HepG2 (cell line): ENCODE results near the gene TBCB. TPM values are rescaled to one million over a fixed set of nuclear protein-coding genes. Genes with fewer than 3 reads are reported as not detected.

Experiments
- ATAC-seq: fragments of 200-7000 bp; cut with Tn5 transposase; 3 replicates; pipeline ENCODE4 v1.9.1; 2020; ENCODE audit warnings: mild to moderate bottlenecking, moderate library complexity
- BruUV-seq: library from RNA; stranded (reverse); fragments of 400-500 nt; replicated peaks from 2 replicates; lab custom pipeline; 2021; lab: Mats Ljungman, UMichigan
- CTCF ChIA-PET: fragments of 300-600 bp; formaldehyde crosslinking; extraction: SDS; loops from one replicate; lab custom pipeline; 2021; ENCODE audit warnings: low total read pairs, inconsistent platforms, low intra/inter-chr PET ratio; lab: Yijun Ruan, JAX
- POLR2A ChIA-PET: fragments of 350-600 bp; sonication (Branson Sonifier 250); formaldehyde crosslinking; loops from one replicate; lab custom pipeline; 2020; ENCODE audit warnings: antibody characterized with exemption, inconsistent platforms; lab: Yijun Ruan, JAX
- DNase-seq: peaks from one replicate; pipeline ENCODE4 v3.0.0-alpha.2; 2015; ENCODE audit warnings: low spot score
- FAIRE-seq: peaks from 3 replicates; lab custom pipeline; 2011; peaks lifted over from hg19 to GRCh38; lab: Jason Lieb, UNC
- H2AFZ ChIP-seq: one replicate; pipeline ENCODE4 v1.6.1; 2011; ENCODE audit warnings: low read length, inconsistent platforms
- H3K27ac ChIP-seq: fragments of 300-600 bp; 3 replicates; pipeline ENCODE4 v1.8.0; 2011; ENCODE audit warnings: mixed run types, mild to moderate bottlenecking, mixed read lengths, low read length, inconsistent platforms; ENCODE audit not compliant: insufficient read depth; ENCODE audit errors: extremely low read length
- H3K27me3 ChIP-seq, 2 experiments: fragments of 200-600 bp in 1 of 2; 2 replicates in 1 of 2; 3 replicates in 1 of 2; pipeline versions ENCODE4 v1.6.0 to v1.8.0; 2011; ENCODE audit warnings: low read length in 2 of 2, mild to moderate bottlenecking in 2 of 2, moderate library complexity in 2 of 2, inconsistent platforms in 1 of 2; ENCODE audit not compliant: insufficient read depth in 2 of 2, control insufficient read depth in 1 of 2
- H3K36me3 ChIP-seq, 2 experiments: fragments of 200-600 bp in 1 of 2; replicated peaks in 1 of 2; 2 replicates in 1 of 2; 3 replicates in 1 of 2; pipeline versions ENCODE4 v1.5.1 to v1.8.0; 2011; ENCODE audit warnings: low read length in 2 of 2, inconsistent platforms in 1 of 2; ENCODE audit not compliant: insufficient read depth in 2 of 2, control insufficient read depth in 1 of 2
- H3K4me1 ChIP-seq: 2 replicates; pipeline ENCODE4 v1.5.1; 2012; ENCODE audit warnings: low read length, inconsistent platforms; ENCODE audit not compliant: insufficient read depth
- H3K4me2 ChIP-seq: 2 replicates; pipeline ENCODE4 v1.6.0; 2011; ENCODE audit warnings: low read depth, low read length, inconsistent platforms
- H3K4me3 ChIP-seq, 3 experiments: fragments of 200-600 bp in 1 of 3; sonication (generic), shearing (Covaris generic) in 1 of 3; replicated peaks in 1 of 3; 2 replicates each; pipeline ENCODE4 v1.5.1; 2011 to 2016; ENCODE audit warnings: low read length in 3 of 3, inconsistent platforms in 2 of 3, low read depth in 2 of 3, mild to moderate bottlenecking in 2 of 3, control low read depth in 1 of 3, mixed read lengths in 1 of 3; ENCODE audit not compliant: insufficient read depth in 1 of 3
- H3K79me2 ChIP-seq: one replicate; pipeline ENCODE4 v1.6.1; 2011; ENCODE audit warnings: low read length, inconsistent platforms; ENCODE audit not compliant: insufficient read depth
- H3K9ac ChIP-seq: 2 replicates; pipeline ENCODE4 v1.6.0; 2011; ENCODE audit warnings: mild to moderate bottlenecking, low read depth, low read length, inconsistent platforms; ENCODE audit not compliant: insufficient read depth
- H3K9me3 ChIP-seq: 2 replicates; pipeline ENCODE4 v1.5.1; 2012; ENCODE audit warnings: mild to moderate bottlenecking, low read length
- H4K20me1 ChIP-seq: 2 replicates; pipeline ENCODE4 v1.6.0; 2011; ENCODE audit warnings: inconsistent platforms, mild to moderate bottlenecking, low read length, moderate library complexity; ENCODE audit not compliant: insufficient read depth
- ATF1 ChIP-seq: IDR thresholded peaks from 2 replicates; pipeline ENCODE4 v1.6.1; 2016; ENCODE audit warnings: mild to moderate bottlenecking, control low read depth
- BORCS8-MEF2B ChIP-seq: sonication (generic); formaldehyde crosslinking; IDR thresholded peaks from 2 replicates; pipeline ENCODE4 v1.8.0; 2022; ENCODE audit warnings: mild to moderate bottlenecking, missing genetic modification reagents
- CHCHD3 ChIP-seq: sonication (generic); formaldehyde crosslinking; IDR thresholded peaks from 2 replicates; pipeline ENCODE4 v1.8.0; 2022; ENCODE audit warnings: mild to moderate bottlenecking, missing genetic modification reagents, moderate library complexity
- EHMT2 ChIP-seq: fragments of 200-600 bp; sonication (generic); IDR thresholded peaks from 2 replicates; pipeline ENCODE4 v1.7.0; 2017; ENCODE audit warnings: antibody characterized with exemption, low read depth, low read length, borderline replicate concordance
- EP300 ChIP-seq, 3 experiments: sonication (generic) in 1 of 3; formaldehyde crosslinking in 1 of 3; IDR thresholded peaks; 2 replicates each; pipeline versions ENCODE4 v1.5.1 to v1.6.1; 2011 to 2020; ENCODE audit warnings: low read depth in 2 of 3, low read length in 2 of 3, borderline replicate concordance in 1 of 3, improper control_type of control experiment in 1 of 3, mild to moderate bottlenecking in 1 of 3, missing genetic modification reagents in 1 of 3, moderate library complexity in 1 of 3
- HIVEP1 ChIP-seq: sonication (generic); formaldehyde crosslinking; IDR thresholded peaks from 2 replicates; pipeline ENCODE4 v1.4.0; 2020; ENCODE audit warnings: mild to moderate bottlenecking, missing genetic modification reagents
- KLF9 ChIP-seq: IDR thresholded peaks from 2 replicates; pipeline ENCODE4 v1.6.1; 2016; ENCODE audit warnings: low read depth
- MAF1 ChIP-seq: sonication (generic); formaldehyde crosslinking; IDR thresholded peaks from 2 replicates; pipeline ENCODE4 v1.5.0; 2020; ENCODE audit warnings: missing genetic modification reagents, borderline replicate concordance
- SMAD3 ChIP-seq: sonication (generic); formaldehyde crosslinking; IDR thresholded peaks from 2 replicates; pipeline ENCODE4 v1.4.0; 2020; ENCODE audit warnings: missing genetic modification reagents
- SMARCE1 ChIP-seq: fragments of 450-650 bp; IDR thresholded peaks from 2 replicates; pipeline ENCODE4 v1.6.1; 2017; ENCODE audit warnings: borderline replicate concordance
- SNAI1 ChIP-seq: sonication (generic); formaldehyde crosslinking; IDR thresholded peaks from 2 replicates; pipeline ENCODE4 v1.5.0; 2020; ENCODE audit warnings: mild to moderate bottlenecking, missing genetic modification reagents, borderline replicate concordance
- TCF7L2 ChIP-seq: IDR thresholded peaks from 2 replicates; pipeline ENCODE4 v1.6.1; 2011; ENCODE audit warnings: mild to moderate bottlenecking, low read depth, low read length, moderate library complexity
- TFDP2 ChIP-seq: sonication (generic); formaldehyde crosslinking; IDR thresholded peaks from 2 replicates; pipeline ENCODE4 v1.4.0; 2020; ENCODE audit warnings: missing genetic modification reagents
- THAP11 ChIP-seq: IDR thresholded peaks from 2 replicates; pipeline ENCODE4 v1.6.1; 2016; ENCODE audit warnings: missing biosample characterization, missing genetic modification reagents
- ZBTB42 ChIP-seq: sonication (generic); formaldehyde crosslinking; IDR thresholded peaks from 2 replicates; pipeline ENCODE4 v1.5.0; 2020; ENCODE audit warnings: mild to moderate bottlenecking, missing genetic modification reagents
- ZNF17 ChIP-seq: sonication (generic); formaldehyde crosslinking; IDR thresholded peaks from 2 replicates; pipeline ENCODE4 v1.5.0; 2020; ENCODE audit warnings: mild to moderate bottlenecking, missing genetic modification reagents
- ZNF280B ChIP-seq: sonication (generic); formaldehyde crosslinking; IDR thresholded peaks from 2 replicates; pipeline ENCODE4 v1.5.0; 2020; ENCODE audit warnings: missing genetic modification reagents, mild to moderate bottlenecking, borderline replicate concordance
- ZNF343 ChIP-seq: sonication (generic); formaldehyde crosslinking; IDR thresholded peaks from 2 replicates; pipeline ENCODE4 v1.4.0; 2020; ENCODE audit warnings: mild to moderate bottlenecking, missing genetic modification reagents
- ZNF746 ChIP-seq: sonication (generic); formaldehyde crosslinking; IDR thresholded peaks from 2 replicates; pipeline ENCODE4 v1.8.0; 2022; ENCODE audit warnings: mild to moderate bottlenecking, missing genetic modification reagents
- WGBS: methylation state at CpG from one replicate; pipeline ENCODE4 v1.1.6; 2017; ENCODE audit warnings: low lambda C conversion rate; 5-methylcytosine and 5-hydroxymethylcytosine counted together
- in situ Hi-C: cut with HindIII; loops from 2 replicates; pipeline ENCODE4 v1.10.0; 2017; ENCODE audit warnings: low pct_unique_long_range_greater_than_20kb; ENCODE audit not compliant: extremely low pct_ligation_motif_present
- intact Hi-C: fragments of 100-400 bp; cut with micrococcal nuclease; formaldehyde crosslinking; loops from one replicate; pipeline ENCODE4 v1.10.0; 2022; ENCODE audit not compliant: unreplicated experiment
- polyA plus RNA-seq, 8 experiments: library from polyadenylated mRNA; depleted of rRNA in 3 of 8; stranded (reverse) in 7 of 8; unstranded in 1 of 8; fragments of >200 nt; fragmentation: Illumina TruSeq in 4 of 8; extraction: Trizol in 4 of 8; gene quantifications; 2 replicates each; pipeline versions ENCODE4 v1.2.1 to v1.2.3, GENCODE V29; 2011 to 2016; ENCODE audit warnings: low read depth in 4 of 8, missing spikeins in 1 of 8, mixed read lengths in 1 of 8; ENCODE audit not compliant: insufficient read depth in 1 of 8
- total RNA-seq, 5 experiments: library from RNA; depleted of rRNA; stranded (reverse); fragments of >200 nt; fragmentation: Illumina TruSeq; extraction: Trizol; gene quantifications; 2 replicates each; pipeline ENCODE4 v1.2.3, GENCODE V29; 2016; ENCODE audit warnings: low read depth in 1 of 5

TBCB gene
- total and polyA plus RNA-seq, 2 of the 13 experiments (the other 11 are each of a cell fraction or from before 2014, with no cell fraction given): 271 to 276 TPM

GRCh38 chr19:36169084-36169760 is 54.0 kb downstream of the TBCB start:
- CTCF ChIA-PET: interaction anchor here (2.3 kb wide), 1 partner anchor 42 kb away, joined by 44 read pairs; no protein-coding TSS in a partner anchor
- Histone ChIP-seq H3K27me3 (no peaks in the 10 kb centered on the region; a peak in 1 of 5 replicates), H2AFZ (no peak overlapping the region), H4K20me1 (no peaks in the 10 kb centered on the region), H3K4me3 (no peak overlapping the region), H3K9me3 (no peaks in the 10 kb centered on the region), H3K79me2 (no peaks in the 10 kb centered on the region), H3K4me2 (no peak overlapping the region), H3K9ac (no peak overlapping the region), H3K27ac (no peak overlapping the region), H3K4me1 (0 out of 2 replicates have a peak, but pooled peaks cover 10% of the 10 kb centered on the region), H3K36me3 (no peaks in the 10 kb centered on the region)
- no peak for DNase-seq
- 85% methylated on average over 9 of the region's 9 CpGs for WGBS
- no TSS peak for BruUV-seq
- TF ChIP-seq SMAD3 (no peak), TCF7L2 (no peak), EHMT2 (no peak), SNAI1 (CRISPR knock-in tag) (no peak), MAF1 (CRISPR knock-in tag) (no peak), HIVEP1 (CRISPR knock-in tag) (no peak), BORCS8-MEF2B (CRISPR knock-in tag) (no peak), ZNF280B (CRISPR knock-in tag) (no peak), CHCHD3 (CRISPR knock-in tag) (no peak), EP300 (IDR thresholded peaks at IDR 0.05; ENCODE audit: low read depth in 2 of 2, low read length in 2 of 2) (no peak), EP300 (CRISPR knock-in tag; IDR thresholded peaks at IDR 0.05; ENCODE audit: borderline replicate concordance) (no peak), SMARCE1 (no peak), ZBTB42 (CRISPR knock-in tag) (no peak), ATF1 (no peak), THAP11 (no peak), ZNF746 (no peak), KLF9 (CRISPR knock-in tag) (no peak), ZNF17 (CRISPR knock-in tag) (no peak), ZNF343 (no peak), TFDP2 (CRISPR knock-in tag) (no peak)
- intact Hi-C loops: no loop called here
- POLR2A ChIA-PET: interaction anchor here (0.9 to 2.5 kb wide), 2 partner anchors 40 to 41 kb away, joined by 3 to 10 read pairs; no protein-coding TSS in a partner anchor
- FAIRE-seq: no peak
- in situ Hi-C loops: no loop called here
- no peak for ATAC-seq
